Measurements from ENCODE around the gene RFC2.

- TF ChIP-seq CTCF (conservative IDR thresholded peaks at IDR 0.05; ENCODE audit: low read length) (no peak), EZH2phosphoT487 (IDR thresholded peaks at IDR 0.05; ENCODE audit: borderline replicate concordance, low read depth, low read length) (no peak)
These were observed 18.5 kb downstream of the RFC2 start for GRCh38 chr7:74235518-74236268.

All from OCI-LY7 (cell line).